Activated naive CD4-positive, alpha-beta T cell treated with anti-CD3 and anti-CD28 coated beads, Interleukin-2, amount 10 ng/mL, durations not matched to agents 7 days and 5 days (primary cell): ENCODE data around the gene AQP2.

Experiments
- CTCF ChIA-PET: fragments of 350-600 bp; sonication (Branson Sonifier 250); formaldehyde crosslinking; loops from one replicate; lab custom pipeline; 2021; ENCODE audit warnings: antibody characterized with exemption; lab: Charles Lee
- DNase-seq: peaks from one replicate; pipeline ENCODE4 v3.0.0-alpha.2; 2020
- H3K27ac Mint-ChIP-seq: one replicate; pipeline ENCODE4 v1.8.0; 2021; ENCODE audit warnings: mild to moderate bottlenecking, moderate library complexity, mixed read lengths
- H3K27me3 Mint-ChIP-seq: one replicate; pipeline ENCODE4 v1.8.0; 2021; ENCODE audit warnings: mild to moderate bottlenecking, mixed read lengths
- H3K36me3 Mint-ChIP-seq: one replicate; pipeline ENCODE4 v1.8.0; 2021; ENCODE audit warnings: mixed read lengths
- H3K4me1 Mint-ChIP-seq: one replicate; pipeline ENCODE4 v1.8.0; 2021; ENCODE audit warnings: mixed read lengths
- H3K4me3 Mint-ChIP-seq: one replicate; pipeline ENCODE4 v1.8.0; 2021; ENCODE audit warnings: mild to moderate bottlenecking, moderate library complexity, mixed read lengths
- H3K9me3 Mint-ChIP-seq: one replicate; pipeline ENCODE4 v1.8.0; 2021; ENCODE audit warnings: mixed read lengths

The AQP2 gene

DNA sequence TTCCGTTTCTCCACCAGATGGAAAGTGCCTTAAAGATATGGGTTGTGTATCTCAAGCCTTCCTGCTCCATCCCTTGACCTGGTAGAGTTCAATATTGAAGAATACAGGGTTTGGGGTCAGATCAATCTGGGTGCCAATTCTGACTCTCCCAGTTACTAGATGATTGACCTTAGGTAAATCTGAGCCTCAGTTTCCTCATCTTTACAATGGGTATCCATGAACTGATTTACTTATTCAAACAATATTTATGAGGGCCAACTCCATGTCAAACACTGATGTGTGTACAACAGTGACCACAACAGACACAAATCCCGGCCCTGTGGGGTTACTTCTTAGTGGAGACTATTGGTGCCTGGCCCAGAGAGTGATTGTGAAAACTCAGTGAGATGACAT, 39.3 kb upstream of the AQP2 start:
- Mint-ChIP-seq H3K4me3 (no peak overlapping the region), H3K9me3 (no peaks in the 10 kb centered on the region), H3K27me3 (peaks cover 41% of the 10 kb centered on the region), H3K27ac (no peak overlapping the region), H3K4me1 (no peaks in the 10 kb centered on the region), H3K36me3 (no peaks in the 10 kb centered on the region)
- no peak for DNase-seq
- CTCF ChIA-PET: no interaction called here

GRCh38 chr12:49912345-49913255, 37.9 kb upstream of the AQP2 start:
- no peaks in the 10 kb centered on the region for H3K4me1 Mint-ChIP-seq
- H3K27ac Mint-ChIP-seq: no peak overlapping the region
- no peaks in the 10 kb centered on the region for H3K36me3 Mint-ChIP-seq
- no peak overlapping the region for H3K4me3 Mint-ChIP-seq
- CTCF ChIA-PET: interaction anchor here (0.7 to 1.4 kb wide), 2 partner anchors 30 to 33 kb away, joined by 3 read pairs; no protein-coding TSS in a partner anchor
- H3K9me3 Mint-ChIP-seq: no peaks in the 10 kb centered on the region
- peak; percentile 15 for DNase-seq
- peaks cover 45% of the 10 kb centered on the region for H3K27me3 Mint-ChIP-seq

DNA sequence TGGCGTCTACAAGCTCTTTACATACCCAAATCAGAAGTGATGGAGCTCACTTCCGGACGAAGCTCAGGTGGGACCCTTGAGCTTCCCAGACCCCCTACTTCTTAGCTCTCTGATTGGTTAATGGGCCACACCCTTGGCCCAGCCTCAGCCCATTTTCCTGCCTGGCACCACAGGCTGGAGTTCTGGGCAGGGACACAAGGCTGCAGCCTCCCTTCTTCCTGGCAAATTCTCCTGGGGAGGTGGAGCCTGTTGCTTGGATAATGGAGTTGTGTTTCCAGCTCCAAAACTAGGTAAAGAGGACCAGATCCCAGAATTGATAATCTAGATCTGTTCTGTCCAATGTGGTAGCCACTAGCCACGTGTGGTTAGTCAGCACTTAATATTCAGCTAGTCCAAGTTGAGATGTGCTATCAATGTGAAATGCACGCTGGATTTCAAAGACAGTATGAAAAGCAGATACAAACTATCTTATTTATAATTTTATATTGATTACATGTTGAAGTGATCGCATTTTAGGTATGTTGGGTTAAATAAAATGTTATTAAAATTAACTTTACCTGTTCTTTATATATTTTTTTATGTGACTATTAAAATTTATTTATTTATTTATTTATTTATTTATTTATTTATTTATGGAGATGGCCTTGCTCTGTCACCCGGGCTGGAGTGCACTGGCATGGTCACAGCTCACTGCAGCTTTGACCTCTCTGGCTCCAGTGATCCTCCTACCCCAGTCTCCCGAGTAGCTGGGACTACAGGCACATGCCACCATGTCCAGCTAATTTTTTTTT, 34.2 kb upstream of the AQP2 start:
- no peaks in the 10 kb centered on the region for H3K36me3 Mint-ChIP-seq
- CTCF ChIA-PET: interaction anchor here (1.3 kb wide), 1 partner anchor 30 kb away, joined by 4 read pairs; no protein-coding TSS in a partner anchor
- H3K27me3 Mint-ChIP-seq: peaks cover 62% of the 10 kb centered on the region
- no peak overlapping the region for H3K27ac Mint-ChIP-seq
- H3K4me1 Mint-ChIP-seq: no peaks in the 10 kb centered on the region
- H3K9me3 Mint-ChIP-seq: no peaks in the 10 kb centered on the region
- peak; percentile 12 for DNase-seq
- no peak overlapping the region for H3K4me3 Mint-ChIP-seq

- peaks cover 62% of the 10 kb centered on the region for H3K27me3 Mint-ChIP-seq
- no peaks in the 10 kb centered on the region for H3K4me1 Mint-ChIP-seq
- CTCF ChIA-PET: no interaction called here
- H3K9me3 Mint-ChIP-seq: no peaks in the 10 kb centered on the region
- no peaks in the 10 kb centered on the region for H3K36me3 Mint-ChIP-seq
- DNase-seq: no peak
- H3K4me3 Mint-ChIP-seq: no peak overlapping the region
- no peak overlapping the region for H3K27ac Mint-ChIP-seq
Observed at GRCh38 chr12:49917166-49917787, 33.3 kb upstream of the AQP2 start.

GRCh38 chr12:49917788-49918173, 32.8 kb upstream of the AQP2 start:
- H3K27ac Mint-ChIP-seq: no peak overlapping the region
- H3K4me1 Mint-ChIP-seq: no peaks in the 10 kb centered on the region
- CTCF ChIA-PET: no interaction called here
- H3K4me3 Mint-ChIP-seq: no peak overlapping the region
- H3K36me3 Mint-ChIP-seq: no peaks in the 10 kb centered on the region
- H3K27me3 Mint-ChIP-seq: peaks cover 58% of the 10 kb centered on the region
- no peak for DNase-seq
- no peaks in the 10 kb centered on the region for H3K9me3 Mint-ChIP-seq

DNA sequence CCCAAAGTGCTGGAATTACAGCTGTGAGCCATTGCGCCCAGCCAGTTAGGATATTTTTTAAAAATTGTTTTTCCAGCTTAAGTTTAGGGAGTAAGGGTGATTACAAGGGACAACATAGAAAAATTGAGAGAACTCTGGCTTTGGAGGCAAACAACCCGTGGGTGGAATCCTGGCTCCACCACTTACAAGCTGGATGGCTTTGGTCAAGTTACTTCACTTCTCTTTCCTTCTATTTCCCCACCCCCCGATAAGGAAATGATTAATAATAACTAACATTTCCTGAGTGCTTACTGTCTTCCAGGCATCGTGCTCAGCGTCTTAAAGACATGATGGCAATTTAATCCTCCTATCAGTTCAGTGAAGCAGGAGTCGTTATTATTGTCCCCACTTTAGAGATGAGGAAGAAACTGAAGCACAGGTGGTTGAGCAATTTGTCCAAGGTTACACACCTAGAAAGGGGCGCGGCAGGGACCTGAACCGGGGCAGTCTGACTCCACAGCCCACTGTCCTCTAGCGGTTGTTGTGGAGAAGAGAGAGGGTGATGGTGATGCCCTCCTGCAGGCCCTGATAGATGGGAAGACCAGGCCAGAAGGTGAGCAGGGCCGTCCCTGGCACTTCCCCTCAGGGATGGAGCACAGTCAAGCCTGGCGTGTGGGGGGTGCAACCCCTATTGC, 30.2 kb upstream of the AQP2 start:
- Mint-ChIP-seq H3K4me3 (no peak overlapping the region), H3K4me1 (no peaks in the 10 kb centered on the region), H3K36me3 (no peaks in the 10 kb centered on the region)

DNA sequence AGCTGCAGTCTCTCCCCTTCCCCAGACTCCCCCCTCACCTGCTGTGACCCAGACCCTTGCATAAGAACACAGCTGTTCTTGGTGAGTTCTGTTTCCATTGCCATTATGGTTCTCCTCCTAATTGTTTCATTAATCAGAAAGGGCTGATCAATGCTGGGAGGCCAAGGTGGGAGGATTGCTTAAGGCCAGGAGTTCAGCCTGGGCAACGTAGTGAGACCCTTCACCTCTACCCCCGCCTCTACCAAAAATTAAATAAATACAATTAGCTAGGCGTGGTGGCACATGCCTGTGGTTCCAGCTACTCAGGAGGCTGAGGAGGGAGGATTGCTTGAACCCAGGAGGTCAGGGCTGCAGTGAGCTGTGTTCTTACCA, 29.6 kb upstream of the AQP2 start:
- no peak overlapping the region for H3K4me3 Mint-ChIP-seq
- no peaks in the 10 kb centered on the region for H3K36me3 Mint-ChIP-seq
- no peaks in the 10 kb centered on the region for H3K9me3 Mint-ChIP-seq
- no peaks in the 10 kb centered on the region for H3K4me1 Mint-ChIP-seq
- no peak overlapping the region for H3K27ac Mint-ChIP-seq
- CTCF ChIA-PET: no interaction called here
- H3K27me3 Mint-ChIP-seq: peaks cover 46% of the 10 kb centered on the region
- DNase-seq: no peak

More for the DNA sequence above, 30.2 kb upstream of the AQP2 start:
- no peak for DNase-seq
- H3K9me3 Mint-ChIP-seq: no peaks in the 10 kb centered on the region
- H3K27ac Mint-ChIP-seq: no peak overlapping the region
- peaks cover 50% of the 10 kb centered on the region for H3K27me3 Mint-ChIP-seq
- CTCF ChIA-PET: no interaction called here

DNA sequence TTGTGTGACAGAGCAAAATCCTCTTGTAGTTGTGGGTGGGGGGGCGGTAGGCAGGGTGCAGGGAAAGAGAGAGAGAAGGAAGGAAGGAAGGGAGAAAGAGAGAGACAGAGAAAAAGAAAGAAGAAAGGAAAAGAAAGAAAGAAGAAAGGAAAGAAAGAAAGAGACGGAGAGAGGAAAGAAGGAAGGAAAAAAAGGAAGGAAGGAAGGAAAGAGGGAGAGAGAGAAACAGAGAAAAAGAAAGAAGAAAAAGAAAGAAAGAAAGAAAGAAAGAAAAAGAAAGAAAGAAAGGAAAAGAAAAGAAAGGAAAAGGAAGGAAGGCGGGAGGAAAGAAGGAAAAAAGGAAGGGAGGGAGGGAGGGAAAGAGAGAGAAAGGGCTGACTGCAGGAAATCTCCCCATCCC, 29.2 kb upstream of the AQP2 start:
- Mint-ChIP-seq H3K36me3 (no peaks in the 10 kb centered on the region), H3K4me3 (no peak overlapping the region), H3K27me3 (peaks cover 45% of the 10 kb centered on the region), H3K27ac (no peak overlapping the region), H3K4me1 (no peaks in the 10 kb centered on the region), H3K9me3 (no peaks in the 10 kb centered on the region)
- CTCF ChIA-PET: no interaction called here
- no peak for DNase-seq

- H3K9me3 Mint-ChIP-seq: no peaks in the 10 kb centered on the region
- no peak overlapping the region for H3K27ac Mint-ChIP-seq
- CTCF ChIA-PET: no interaction called here
- no peak for DNase-seq
- H3K27me3 Mint-ChIP-seq: peaks cover 46% of the 10 kb centered on the region
- H3K4me3 Mint-ChIP-seq: no peak overlapping the region
- no peaks in the 10 kb centered on the region for H3K36me3 Mint-ChIP-seq
- no peaks in the 10 kb centered on the region for H3K4me1 Mint-ChIP-seq
Observed at GRCh38 chr12:49921936-49922335, 28.6 kb upstream of the AQP2 start.

- no peaks in the 10 kb centered on the region for H3K9me3 Mint-ChIP-seq
- CTCF ChIA-PET: no interaction called here
- DNase-seq: no peak
Observed at GRCh38 chr12:49922349-49923034, 28.0 kb upstream of the AQP2 start.

DNA sequence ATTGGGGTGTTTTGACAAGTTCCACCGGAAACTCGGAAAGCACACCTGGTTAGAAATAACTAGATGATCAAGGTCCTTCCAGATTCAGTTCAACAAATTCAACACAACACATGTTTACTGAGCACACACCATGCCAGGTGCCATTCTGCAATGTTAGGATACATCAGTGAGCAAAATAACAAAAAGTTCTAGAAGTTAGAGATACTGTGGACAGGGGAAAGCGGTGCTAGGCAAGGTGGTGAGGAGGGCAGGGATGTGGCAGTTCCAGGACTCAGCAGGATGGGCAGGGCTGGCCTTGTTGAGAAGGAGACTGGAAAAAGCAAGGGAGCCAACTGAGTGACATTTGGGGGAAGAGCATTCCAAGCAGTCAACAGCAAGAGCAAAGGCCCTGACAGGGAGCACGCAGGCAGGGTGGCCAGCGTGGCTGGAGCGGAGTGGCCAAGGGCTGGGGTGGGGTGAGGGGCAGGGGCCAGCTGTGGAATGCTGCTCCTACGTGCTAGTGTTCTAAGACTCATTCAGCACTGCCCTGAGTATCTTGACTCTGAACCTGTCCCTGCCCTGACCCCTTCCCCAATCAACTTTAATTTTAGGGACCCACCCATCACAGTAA, 27.4 kb upstream of the AQP2 start:
- Mint-ChIP-seq H3K27me3 (peaks cover 39% of the 10 kb centered on the region), H3K9me3 (no peaks in the 10 kb centered on the region), H3K4me3 (no peak overlapping the region), H3K36me3 (no peaks in the 10 kb centered on the region), H3K4me1 (no peaks in the 10 kb centered on the region), H3K27ac (no peak overlapping the region)
- no peak for DNase-seq
- CTCF ChIA-PET: no interaction called here

More at GRCh38 chr12:49922349-49923034, 28.0 kb upstream of the AQP2 start:
- Mint-ChIP-seq H3K4me3 (no peak overlapping the region), H3K36me3 (no peaks in the 10 kb centered on the region), H3K27me3 (peaks cover 46% of the 10 kb centered on the region), H3K4me1 (no peaks in the 10 kb centered on the region), H3K27ac (no peak overlapping the region)

- Mint-ChIP-seq H3K9me3 (no peaks in the 10 kb centered on the region), H3K4me3 (no peak overlapping the region), H3K27me3 (peaks cover 37% of the 10 kb centered on the region), H3K36me3 (no peaks in the 10 kb centered on the region), H3K27ac (no peak overlapping the region), H3K4me1 (no peaks in the 10 kb centered on the region)
- DNase-seq: no peak
- CTCF ChIA-PET: no interaction called here
Observed at GRCh38 chr12:49923880-49924556, 26.5 kb upstream of the AQP2 start.
